GM19025 (cell line): Measurements from ENCODE around the gene BRPF1.

Experiments
- ATAC-seq: cut with Tn5 transposase; IDR thresholded peaks from one replicate; pipeline ENCODE4 v1.9.1; 2021; ENCODE audit warnings: mild to moderate bottlenecking, low read depth, moderate library complexity; ENCODE audit not compliant: unreplicated experiment

BRPF1 gene

DNA sequence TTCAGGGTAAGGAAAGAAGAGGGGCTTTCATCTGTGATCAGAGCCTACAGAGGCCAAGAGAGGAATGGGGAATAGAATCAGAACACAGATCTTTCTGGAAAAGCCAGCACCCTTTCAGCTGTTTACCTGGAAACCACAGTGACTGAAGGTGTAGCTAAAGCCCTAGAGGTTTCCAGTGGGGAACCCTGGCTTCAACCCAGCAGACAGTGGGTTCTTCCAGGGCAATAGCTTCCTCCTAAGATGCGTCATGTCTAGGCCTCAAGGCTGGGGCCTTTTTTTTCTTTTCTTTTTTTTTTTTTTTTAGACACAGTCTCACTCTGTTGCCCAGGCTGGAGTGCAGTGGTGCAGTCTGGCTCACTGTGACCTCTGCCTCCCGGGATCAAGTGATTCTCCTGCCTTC lies 31.0 kb upstream of the BRPF1 start:
- no peak for ATAC-seq

DNA sequence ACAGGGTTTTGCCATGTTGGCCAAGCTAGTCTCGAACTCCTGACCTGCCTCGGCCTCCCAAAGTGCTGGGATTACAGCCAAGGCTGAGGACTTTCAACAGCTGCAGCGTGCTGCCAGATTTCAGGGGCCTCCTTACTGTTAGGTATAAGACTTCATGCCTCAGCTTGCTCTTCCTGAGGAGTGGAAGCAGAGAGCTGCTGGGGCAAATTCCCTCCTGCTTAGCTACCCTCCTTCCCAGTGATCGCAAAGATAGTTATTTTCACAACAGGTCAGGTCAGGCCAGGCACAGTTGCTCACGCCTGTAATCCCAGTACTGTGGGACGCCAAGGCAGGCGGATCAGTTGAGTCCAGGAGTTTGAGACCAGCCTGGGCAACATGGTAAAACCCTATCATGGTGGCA lies 30.5 kb upstream of the BRPF1 start:
- ATAC-seq, result no peak

DNA sequence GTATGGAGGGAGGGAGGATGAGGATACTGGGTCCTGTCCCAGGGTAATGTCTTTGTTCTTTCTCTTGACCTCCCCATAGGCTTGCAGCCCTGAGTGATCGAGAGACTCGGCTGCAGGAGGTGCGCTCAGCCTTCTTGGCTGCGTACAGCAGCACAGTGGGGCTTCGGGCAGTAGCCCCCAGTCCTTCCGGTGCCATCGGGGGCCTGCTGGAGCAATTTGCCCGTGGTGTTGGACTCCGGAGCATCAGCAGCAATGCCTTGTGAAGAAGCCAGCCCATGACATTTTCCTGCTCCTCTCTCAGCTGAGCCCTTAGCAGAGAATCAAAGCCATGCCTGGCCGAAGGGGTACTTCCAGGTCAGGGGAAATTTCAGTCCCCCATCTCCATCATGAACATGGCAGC lies 29.8 kb upstream of the BRPF1 start:
- ATAC-seq, result no peak

DNA sequence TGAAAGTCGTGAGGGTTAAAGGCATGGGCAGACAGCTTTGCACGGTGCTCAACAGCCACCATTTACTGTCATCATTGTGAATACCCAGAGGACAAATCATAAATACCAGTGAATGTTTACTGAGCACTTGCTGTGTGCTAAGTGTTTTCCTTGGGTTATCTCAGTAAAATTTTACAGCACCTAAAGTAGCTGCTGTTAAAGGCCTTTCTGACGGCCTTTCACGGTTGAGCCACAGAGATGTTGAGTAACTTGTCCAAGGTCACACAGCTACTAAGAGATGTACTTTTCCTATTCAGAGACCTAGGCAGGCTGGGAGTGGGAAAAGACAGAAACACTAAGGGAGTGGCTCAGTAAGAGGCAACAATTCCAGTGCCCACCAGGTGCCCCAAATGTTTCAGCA lies 28.3 kb upstream of the BRPF1 start:
- ATAC-seq, result no peak

DNA sequence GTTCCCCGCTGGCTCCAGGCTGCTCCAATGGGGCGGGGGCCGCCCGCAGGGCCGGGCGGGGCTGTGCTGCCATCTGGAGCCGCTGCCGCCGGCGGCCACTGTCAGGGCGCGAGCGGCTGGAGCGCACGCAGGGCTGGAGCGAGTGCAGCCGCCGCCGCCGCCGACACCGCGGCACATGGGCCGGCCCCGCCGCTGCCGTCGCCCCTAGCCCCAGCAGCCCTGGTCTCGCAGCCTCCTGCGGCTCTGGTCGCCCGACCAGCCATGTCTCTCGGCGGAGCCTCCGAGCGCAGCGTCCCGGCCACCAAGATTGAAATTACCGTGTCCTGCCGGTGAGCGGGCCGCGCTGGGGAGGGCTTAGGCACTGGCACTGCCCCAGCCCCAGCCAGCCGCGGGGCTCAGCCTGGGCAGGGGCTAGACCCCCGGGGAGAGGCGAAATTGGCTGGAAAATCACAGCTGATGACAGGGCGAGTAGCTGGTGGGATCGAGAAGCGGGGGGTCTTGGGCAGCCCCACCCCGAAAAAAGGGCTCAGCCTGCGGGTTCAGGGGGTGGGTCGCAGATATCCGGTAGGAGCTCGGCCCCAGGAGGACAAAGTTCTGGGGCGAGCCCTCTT lies 27.7 kb upstream of the BRPF1 start, which contains the start of gene CPNE9:
Gene CPNE9, plus strand, starts transcription at position 98 of the 611 bp plus-strand sequence. Its CDS starts 164 bp downstream, at position 262.
- no peak for ATAC-seq

DNA sequence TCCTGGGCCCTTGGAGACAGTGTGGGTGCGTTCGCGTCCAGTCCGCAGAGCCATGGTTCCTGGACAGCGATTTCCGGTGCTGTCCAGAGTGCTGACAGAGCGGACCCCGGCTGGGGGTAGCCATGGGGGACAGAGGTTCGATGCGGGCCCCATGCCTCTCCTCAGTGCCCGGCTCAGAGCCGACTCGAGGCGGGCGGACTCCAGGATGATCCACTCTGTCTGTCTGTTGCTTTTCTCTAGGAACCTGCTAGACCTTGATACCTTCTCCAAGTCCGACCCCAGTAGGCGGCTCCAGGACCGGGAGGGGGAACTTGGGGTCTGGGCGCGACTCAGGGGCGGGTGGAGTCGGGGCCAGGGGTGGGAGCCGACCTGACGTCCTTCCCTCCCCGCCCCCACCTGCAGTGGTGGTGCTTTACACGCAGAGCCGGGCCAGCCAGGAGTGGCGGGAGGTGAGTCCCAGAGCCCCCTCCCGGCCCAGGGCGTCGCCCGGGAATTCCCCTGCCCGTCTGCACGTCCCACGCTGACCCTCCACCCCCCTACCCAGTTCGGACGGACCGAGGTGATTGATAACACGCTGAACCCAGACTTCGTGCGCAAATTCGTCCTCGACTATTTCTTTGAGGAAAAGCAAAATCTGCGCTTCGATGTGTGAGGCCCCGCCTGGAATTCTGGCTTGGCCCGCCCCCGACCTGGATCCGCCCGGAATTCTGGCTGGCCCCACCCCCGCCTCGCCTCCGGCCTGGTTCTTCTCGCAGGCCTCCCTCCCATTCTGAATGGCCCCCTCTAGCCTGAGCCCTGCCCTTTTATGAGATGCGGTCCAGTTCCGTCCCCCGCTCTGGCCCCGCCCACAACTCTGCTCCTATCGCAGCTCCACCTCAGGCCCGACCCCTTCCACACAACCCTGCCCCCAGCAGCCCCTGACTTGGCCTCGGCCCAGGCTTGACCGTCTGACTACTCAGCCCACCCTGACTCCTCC lies 26.9 kb upstream of the BRPF1 start:
- ATAC-seq, result no peak

DNA sequence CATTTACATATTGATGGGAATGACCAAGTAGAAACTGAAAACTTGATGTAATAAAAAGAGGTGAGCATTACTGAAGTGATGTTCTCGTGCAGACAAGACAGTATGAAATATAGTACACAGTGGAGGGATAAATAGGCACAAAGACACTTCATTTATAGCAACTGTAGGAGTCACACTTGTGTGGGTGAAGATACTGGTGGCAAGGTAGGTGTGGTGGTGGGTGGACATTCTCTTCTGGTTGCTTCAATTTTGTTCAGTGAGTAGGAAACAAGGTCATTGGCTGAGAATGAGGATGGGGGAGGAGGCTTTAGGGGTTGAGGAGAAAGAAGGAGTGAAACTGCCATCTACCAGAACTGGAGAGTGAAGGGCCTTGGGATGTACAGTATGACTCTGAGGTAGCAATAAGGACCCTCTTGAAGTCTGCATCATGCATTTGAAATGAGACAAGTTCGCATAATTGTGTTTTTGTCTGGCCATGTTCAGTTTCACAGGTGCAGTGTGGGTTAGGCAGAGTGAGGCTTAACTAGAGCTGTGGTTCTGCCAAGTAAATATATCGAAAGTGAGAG lies 21.3 kb upstream of the BRPF1 start:
- ATAC-seq, result no peak

DNA sequence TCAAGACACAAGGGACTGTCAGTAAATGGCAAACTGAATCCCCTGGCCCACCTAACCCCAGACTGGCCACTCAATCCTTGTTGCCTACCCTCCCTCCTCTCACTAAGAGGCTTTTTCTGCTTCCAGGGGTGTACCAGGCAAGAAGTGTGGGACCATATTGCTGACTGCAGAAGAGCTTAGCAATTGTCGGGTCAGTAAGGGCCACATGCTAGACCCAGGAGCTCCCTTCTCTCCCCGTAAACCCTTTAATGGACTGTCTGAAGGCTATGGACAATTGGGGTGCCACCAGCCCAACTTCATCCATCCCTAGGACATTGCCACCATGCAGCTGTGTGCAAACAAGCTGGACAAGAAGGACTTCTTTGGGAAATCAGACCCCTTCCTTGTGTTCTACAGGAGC lies 19.1 kb upstream of the BRPF1 start:
- ATAC-seq, result no peak

DNA sequence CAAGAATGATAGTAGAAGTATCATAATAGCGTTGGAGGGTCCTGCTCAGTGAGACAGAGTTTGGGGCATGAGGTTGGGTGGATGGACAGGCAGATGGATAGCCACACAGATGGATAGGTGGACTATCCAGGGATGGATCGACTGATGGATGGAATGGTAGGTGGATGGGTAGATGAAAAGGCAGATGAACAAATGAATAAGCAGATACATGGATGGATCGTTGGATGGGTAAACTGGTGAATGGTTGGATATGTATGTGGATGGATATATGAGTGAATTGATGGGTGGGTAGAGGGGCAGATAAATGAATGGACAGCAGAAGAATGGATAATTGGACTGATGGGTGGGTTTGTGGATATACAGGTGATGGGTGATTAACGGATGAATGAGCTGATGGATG lies 18.4 kb upstream of the BRPF1 start:
- ATAC-seq, result no peak

DNA sequence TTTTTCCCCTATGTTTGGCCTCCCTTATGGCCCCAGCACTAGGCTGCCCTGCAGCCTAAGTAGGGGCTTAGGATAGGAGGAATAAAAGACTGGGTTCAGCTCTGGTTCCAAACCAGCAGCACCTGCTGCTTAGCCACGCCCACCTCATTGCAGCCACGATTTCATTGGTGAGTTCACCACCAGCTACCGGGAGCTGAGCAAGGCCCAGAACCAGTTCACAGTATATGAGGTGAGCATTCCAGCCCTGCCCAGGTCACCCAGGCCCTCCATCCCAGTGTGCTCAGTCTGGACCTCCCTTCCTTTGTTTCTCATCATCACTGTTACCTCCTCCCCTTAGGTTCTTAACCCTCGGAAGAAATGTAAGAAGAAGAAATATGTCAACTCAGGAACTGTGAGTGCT lies 16.4 kb upstream of the BRPF1 start:
- ATAC-seq, result no peak

DNA sequence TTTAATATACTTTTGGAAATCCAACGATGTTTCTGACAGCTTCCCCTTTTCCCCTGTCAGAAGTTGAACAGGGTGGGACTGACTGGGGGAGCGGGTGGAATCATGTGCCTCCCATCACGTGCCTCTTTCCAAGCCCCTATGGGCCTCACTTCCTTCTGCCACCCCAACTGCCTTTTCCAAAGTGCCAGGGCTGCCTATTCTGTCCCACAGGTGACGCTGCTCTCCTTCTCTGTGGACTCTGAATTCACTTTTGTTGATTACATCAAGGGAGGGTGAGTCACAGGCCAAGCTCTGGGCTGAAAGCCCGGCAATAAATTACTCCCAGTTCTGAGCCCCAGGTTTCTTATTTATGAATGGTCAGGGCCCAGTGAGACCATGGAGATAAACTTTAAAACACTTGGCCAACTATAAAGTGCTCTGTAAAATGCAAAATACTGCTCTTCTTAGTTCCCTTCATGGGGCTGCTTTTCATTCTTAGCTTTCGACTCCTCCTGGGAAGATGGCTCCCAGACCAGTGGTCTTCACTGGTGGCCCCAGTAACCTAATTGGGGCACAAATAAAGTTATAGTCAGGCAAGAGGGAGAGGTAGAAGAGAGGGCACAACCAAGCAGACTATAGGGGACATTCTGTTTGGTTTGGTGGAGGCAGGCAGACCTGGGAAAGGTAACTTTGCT lies 15.6 kb upstream of the BRPF1 start:
- ATAC-seq, result no peak

DNA sequence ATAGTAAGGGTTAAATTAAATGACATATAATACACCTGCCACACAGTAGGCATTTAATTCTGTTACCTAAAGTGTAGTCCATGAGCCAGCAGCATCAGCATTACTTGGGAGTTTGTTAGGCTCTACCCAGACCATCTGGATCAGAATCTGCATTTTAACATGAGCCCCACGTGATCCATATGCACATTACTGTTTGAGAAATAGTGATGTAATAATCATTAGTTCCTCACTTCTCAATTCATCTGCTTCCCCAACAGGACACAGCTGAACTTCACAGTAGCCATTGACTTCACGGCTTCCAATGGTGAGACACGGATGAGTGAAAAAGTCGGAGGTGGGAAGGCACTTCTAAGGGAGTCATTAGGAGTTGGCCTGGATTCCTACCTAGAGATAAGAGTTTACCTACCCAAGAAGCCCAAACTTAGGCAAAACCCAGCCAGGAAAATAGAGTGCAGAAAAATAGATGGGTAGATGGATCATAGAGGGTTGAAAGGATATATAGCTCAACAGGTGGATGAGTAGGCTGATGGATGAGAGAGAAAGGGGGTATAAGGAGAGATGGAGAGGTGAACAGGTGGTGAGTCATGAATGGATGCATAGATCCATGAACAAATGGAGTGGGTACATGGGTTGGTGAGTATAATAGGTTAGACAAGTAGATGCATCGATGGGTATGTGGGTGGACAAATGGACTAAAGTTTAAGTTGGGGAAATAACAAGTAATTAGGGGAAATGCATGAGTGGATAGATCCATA lies 14.6 kb upstream of the BRPF1 start:
- ATAC-seq, result no peak

DNA sequence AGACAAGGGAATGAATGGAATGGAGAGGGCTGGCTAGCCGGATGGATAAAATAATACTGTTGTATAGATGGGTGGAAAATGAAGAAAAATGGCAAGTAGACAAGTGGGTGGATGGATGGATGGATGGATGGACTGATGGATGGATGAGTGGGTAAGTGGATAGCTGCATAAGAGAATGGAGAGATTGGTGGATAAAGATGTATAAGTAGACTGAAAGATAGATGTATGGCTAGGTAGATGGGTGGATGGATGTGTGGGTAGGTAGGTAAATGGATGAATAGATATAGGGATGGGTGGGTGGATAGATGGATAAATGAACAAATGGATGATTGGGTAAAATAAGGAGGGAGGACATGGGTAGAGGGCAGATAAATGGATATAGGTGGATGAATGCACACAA lies 14.0 kb upstream of the BRPF1 start:
- no peak for ATAC-seq

DNA sequence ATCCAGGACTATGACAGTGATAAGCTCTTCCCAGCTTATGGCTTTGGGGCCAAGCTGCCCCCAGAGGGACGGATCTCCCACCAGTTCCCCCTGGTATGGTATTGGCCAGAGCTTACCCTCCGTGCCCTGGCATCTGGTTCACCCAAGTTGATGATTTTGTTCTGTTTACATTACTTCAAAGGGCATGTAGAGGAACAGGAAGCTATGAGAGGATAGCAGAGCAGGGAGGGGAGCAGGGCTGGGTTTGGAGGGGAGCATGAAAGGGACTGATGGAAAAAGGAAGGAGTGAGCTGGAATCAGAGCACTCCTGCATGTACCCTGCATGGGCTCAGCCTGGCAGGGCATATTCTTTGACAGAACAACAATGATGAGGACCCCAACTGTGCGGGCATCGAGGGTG lies 13.4 kb upstream of the BRPF1 start:
- no peak for ATAC-seq

DNA sequence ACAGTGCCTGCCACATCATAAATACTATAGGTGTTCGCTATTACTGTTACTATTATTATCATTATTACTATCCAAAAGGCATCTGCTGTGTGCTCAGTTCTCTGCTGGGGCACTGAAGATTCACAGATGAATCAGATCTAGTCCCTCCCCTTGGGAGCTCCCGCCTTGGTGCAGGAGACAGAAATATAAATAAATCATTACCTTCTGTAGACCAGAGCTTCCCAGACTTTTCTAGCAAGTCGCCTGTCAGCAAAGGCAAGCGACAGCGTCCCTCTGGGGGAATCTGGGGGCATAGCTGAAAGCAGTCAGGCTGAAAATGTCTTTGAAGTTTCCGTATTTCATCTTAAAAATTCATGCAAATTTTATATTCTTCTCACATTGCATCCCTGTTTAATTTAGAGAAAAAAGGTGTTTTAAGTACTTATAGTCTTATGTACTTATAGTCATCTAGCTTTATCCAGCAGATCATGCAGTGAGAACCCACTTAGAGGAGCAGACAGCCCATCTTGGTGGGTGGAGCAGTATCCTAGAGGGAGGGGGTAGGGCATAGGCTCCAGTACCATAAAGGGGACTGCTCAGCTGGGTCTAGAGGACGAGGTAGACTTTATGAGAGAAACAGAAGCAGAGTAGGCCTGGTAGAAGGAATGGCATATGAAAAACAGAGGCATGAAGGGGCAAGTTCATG lies 10.4 kb upstream of the BRPF1 start:
- no peak for ATAC-seq

DNA sequence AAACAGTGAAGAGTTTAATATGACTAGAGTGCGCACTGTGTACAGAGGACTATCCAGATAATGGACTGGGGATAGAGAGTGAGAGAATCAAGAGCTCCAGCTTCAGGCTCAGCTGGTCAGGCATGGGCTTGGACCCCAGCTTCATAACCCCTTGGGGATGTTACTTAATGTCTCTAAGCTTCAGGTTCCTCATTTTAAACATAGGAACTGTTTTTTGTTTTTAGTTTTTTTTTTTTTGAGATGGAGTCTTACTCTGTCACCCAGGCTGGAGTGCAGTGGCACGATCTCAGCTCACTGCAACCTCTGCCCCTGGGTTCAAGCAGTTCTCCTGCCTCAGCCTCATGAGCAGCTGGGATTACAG lies 9.9 kb upstream of the BRPF1 start:
- ATAC-seq, result no peak

DNA sequence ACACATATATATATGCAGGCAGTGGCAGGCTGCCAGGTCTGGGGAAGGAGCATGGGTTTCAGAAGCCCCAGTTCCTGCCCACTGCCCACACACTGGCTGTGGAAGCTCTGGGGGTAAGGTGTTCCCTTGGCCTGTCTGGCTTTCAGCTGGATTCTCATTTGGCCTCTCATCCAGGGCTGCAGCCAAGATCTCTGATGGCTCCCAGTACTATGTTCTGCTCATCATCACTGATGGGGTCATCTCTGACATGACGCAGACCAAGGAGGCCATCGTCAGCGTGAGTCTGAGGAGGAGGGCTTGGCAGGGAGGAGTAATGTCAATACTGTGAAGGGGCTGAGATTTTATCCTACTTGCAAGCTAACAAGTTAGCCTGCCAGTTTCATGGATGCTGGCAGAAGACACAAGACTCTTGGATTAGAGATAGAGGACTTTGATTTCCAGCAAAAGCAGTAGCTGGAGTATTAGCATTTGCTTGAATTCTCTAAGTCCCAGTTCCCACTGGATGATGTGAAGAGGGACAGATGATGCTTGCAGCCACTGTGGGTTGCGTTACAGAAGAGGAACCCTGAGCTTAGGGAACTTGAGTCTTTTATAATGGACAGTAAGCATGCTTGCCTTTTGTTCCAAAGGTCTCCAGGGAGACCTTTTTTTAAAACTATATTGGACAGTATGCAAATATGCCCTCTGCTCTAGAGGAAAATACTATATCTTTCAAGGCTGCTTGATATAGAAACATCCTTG lies 5.6 kb upstream of the BRPF1 start:
- ATAC-seq, result no peak

DNA sequence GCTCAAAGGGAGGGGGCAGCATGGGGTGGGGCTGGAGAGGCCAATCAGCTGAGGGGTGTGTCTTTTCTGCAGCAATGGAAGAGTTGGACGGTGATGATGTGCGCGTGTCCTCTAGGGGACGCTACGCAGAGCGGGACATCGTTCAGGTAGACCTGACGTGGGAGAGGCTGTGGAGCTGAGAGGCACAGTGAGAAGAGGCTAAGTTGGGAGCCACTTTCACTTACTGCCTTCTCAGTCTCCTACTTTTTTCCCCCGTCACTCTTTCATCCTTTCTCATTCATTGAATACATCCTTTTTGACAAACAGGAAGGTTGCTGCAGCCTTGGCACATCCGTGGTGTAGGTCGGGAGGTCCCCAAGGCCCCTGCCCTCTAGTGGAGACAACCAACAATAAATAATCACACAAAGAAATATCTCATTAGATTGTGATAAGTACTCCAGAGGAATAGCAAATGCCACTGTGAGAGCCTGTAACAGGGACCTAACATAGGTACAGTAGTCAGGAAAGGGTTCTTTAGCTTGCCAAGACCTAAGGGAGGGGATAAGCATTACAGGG lies 4.4 kb upstream of the BRPF1 start:
- ATAC-seq, result no peak

DNA sequence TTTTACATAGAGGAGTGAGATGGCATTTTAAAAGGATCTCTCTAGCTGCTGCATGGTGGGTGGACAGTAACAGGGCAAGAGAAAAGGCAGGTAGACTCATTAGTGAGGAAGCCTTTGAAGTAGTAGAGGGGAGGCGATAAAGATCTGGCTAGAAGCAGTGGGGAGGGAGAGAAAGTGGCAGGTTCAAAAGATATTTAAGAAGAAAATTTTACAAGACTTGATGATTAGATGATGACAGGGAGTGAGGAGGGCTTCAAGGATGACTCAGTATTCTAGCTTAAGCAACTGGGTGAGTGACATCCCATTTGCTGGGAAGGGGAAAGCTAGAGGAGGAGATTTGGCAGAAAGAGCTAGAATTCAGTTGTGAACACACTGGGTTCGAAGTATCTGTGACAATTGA lies 3.8 kb upstream of the BRPF1 start:
- no peak for ATAC-seq
